Pancreas (tissue), 10 donors: ENCODE measurements around the gene NUSAP1. TPM values are rescaled to one million over a fixed set of nuclear protein-coding genes. Genes with fewer than 3 reads are reported as not detected.
"Not testable (repeated sequence)": the region's sequence is repeated elsewhere in the genome, so short reads cannot be mapped to it uniquely, and the experiment has no call there.

ENCODE experiments used
- ATAC-seq, 4 donors: fragments of 200-7000 bp; cut with Tn5 transposase; one replicate each; pipeline versions ENCODE4 v1.8.0 to v1.9.1; 2020; ENCODE audit warnings: mild to moderate bottlenecking in 4 of 4, moderate library complexity in 4 of 4
- DNase-seq, 6 donors: peaks; one replicate each; pipeline ENCODE4 v3.0.0-alpha.2; 2020
- FAIRE-seq: peaks from 2 replicates; lab custom pipeline; 2012; peaks lifted over from hg19 to GRCh38; lab: Jason Lieb, UNC
- H3K27ac ChIP-seq, 4 donors: fragments of 200-600 bp; sonication (generic); 1 replicate in 3 of 4; 2 replicates in 1 of 4; pipeline versions ENCODE4 v1.5.0 to v1.8.0; 2020
- H3K27me3 ChIP-seq, 4 donors: fragments of 200-600 bp; one replicate each; pipeline ENCODE4 v1.8.0; 2021
- H3K36me3 ChIP-seq, 3 donors: fragments of 200-600 bp; sonication (generic) in 1 of 3; one replicate each; pipeline versions ENCODE4 v1.5.0 to v1.8.0; 2020 to 2021
- H3K4me1 ChIP-seq, 3 donors: fragments of 200-600 bp; one replicate each; pipeline ENCODE4 v1.8.0; 2021
- H3K4me3 ChIP-seq, 4 donors: fragments of 200-600 bp; sonication (generic) in 2 of 4; one replicate each; pipeline versions ENCODE4 v1.5.0 to v1.8.0; 2020 to 2021
- H3K9me3 ChIP-seq, 4 donors: fragments of 200-600 bp; one replicate each; pipeline ENCODE4 v1.8.0; 2021
- CTCF ChIP-seq, 4 donors: fragments of 200-600 bp; sonication (generic) in 3 of 4; IDR thresholded peaks; one replicate each; pipeline versions ENCODE4 v1.5.0 to v1.8.0; 2021; ENCODE audit warnings: antibody characterized with exemption in 4 of 4
- WGBS, 2 donors: extraction: QIAGEN DNeasy Blood & Tissue Kit; methylation state at CpG; one replicate each; pipeline ENCODE4 v1.1.7; 2013; 5-methylcytosine and 5-hydroxymethylcytosine counted together
- intact Hi-C, 3 donors: fragments of 100-400 bp; cut with DNase I; formaldehyde crosslinking; loops; one replicate each; pipeline versions ENCODE4 v1.11.1 to v1.14.2; 2022
- polyA plus RNA-seq, 2 donors: library from polyadenylated mRNA; stranded (reverse); fragments of 200-250 nt; gene quantifications; one replicate each; pipeline ENCODE4 v1.2.3, GENCODE V29; 2013
- total RNA-seq, 6 donors: library from RNA; stranded (reverse); fragmentation: NEBNext Ultra II Directional in 4 of 6; extraction: Animal tissue kit (Norgen Biotek cat#: 25700) in 4 of 6; gene quantifications; one replicate each; pipeline versions ENCODE4 v1.2.1 to v1.2.4, GENCODE V29; 2021 to 2023
- donor health status: healthy with polysubstance abuse.
- donor health status: DM: no; HTN: no; CAD: no; lungs with moderate emphysema.
- donor health status: DM: no; HTN: no; CAD: no.
- donor health status: control.
- donor health status: control.
- donor health status: Bipolar disorder and iron deficiency.
- donor health status: DM: yes; HTN: yes; CAD: no.
- donor health status: DM: no; HTN: no; CAD: no.
- donor health status: DM: no; HTN: no; CAD: no.
- donor health status: DM: yes; HTN: yes; CAD: no.

Gene NUSAP1
- total and polyA plus RNA-seq, 8 donors = 0.37 to 5.6 (median 1.2) TPM

GRCh38 chr15:41416742-41417417, 84.2 kb downstream of the NUSAP1 start, which contains the start of gene RTF1:
RTF1 (plus strand) TSS chr15:41417095; CDS start chr15:41417116, 21 bp downstream.
- no peak for FAIRE-seq

GRCh38 chr15:41417418-41418195, 84.9 kb downstream of the NUSAP1 start:
- no peaks in the 10 kb centered on the region for H3K36me3 ChIP-seq
- peaks cover 6 to 27% (median 17%) of the 10 kb centered on the region in 3 donors for H3K4me1 ChIP-seq
- TF ChIP-seq CTCF (IDR thresholded peaks at IDR 0.05) = no peak
- no peaks in the 10 kb centered on the region for H3K27me3 ChIP-seq
- no peaks in the 10 kb centered on the region for H3K9me3 ChIP-seq
- WGBS, 2 donors = 1% methylated on average over 37 of the region's 37 CpGs
- intact Hi-C loops = no loop called here
- H3K27ac ChIP-seq = peak overlapping the region; percentile 58 to 77 (median 64)
- DNase-seq = peak in 2 of 6 donors; percentile 33 to 66
- H3K4me3 ChIP-seq = peak overlapping the region; percentile 93 to 100 (median 98)
- peak; percentile 44 to 61 (median 52) for ATAC-seq
- FAIRE-seq = no peak

More at GRCh38 chr15:41416742-41417417, 84.2 kb downstream of the NUSAP1 start, which contains the start of gene RTF1:
- no peaks in the 10 kb centered on the region for H3K27me3 ChIP-seq
- H3K4me3 ChIP-seq = peak within 1 kb of the TSS; percentile 93 to 100 (median 98)
- no peaks in the 10 kb centered on the region for H3K36me3 ChIP-seq
- peak; percentile 92 to 100 (median 96) for DNase-seq
- H3K4me1 ChIP-seq = peaks cover 6 to 27% (median 17%) of the 10 kb centered on the region in 3 donors
- no peak for TF ChIP-seq CTCF (IDR thresholded peaks at IDR 0.05)
- peak within 1 kb of the TSS; percentile 58 to 77 (median 64) for H3K27ac ChIP-seq
- intact Hi-C loops = no loop called here
- no peaks in the 10 kb centered on the region for H3K9me3 ChIP-seq
- peak; percentile 96 to 99 (median 98) for ATAC-seq
- WGBS, 2 donors = 0% methylated on average over 62 to 74 of the region's 74 CpGs

- FAIRE-seq (no peak), ATAC-seq (no peak), DNase-seq (no peak)
- H3K27me3 ChIP-seq = no peaks in the 10 kb centered on the region
- H3K4me1 ChIP-seq = peaks cover 0 to 6% (median 6%) of the 10 kb centered on the region in 3 donors
- no peaks in the 10 kb centered on the region for H3K36me3 ChIP-seq
- H3K4me3 ChIP-seq = no peak overlapping the region
- TF ChIP-seq CTCF (IDR thresholded peaks at IDR 0.05) = no peak
- intact Hi-C loops = no loop called here
- WGBS, 2 donors = 94 to 96% methylated on average over 7 of the region's 7 CpGs
- H3K27ac ChIP-seq = no peak overlapping the region
- H3K9me3 ChIP-seq = no peaks in the 10 kb centered on the region
These were observed 91.4 kb downstream of the NUSAP1 start for GRCh38 chr15:41423979-41424659.

GRCh38 chr15:41424809-41425208, 92.1 kb downstream of the NUSAP1 start:
- no peak overlapping the region for H3K27ac ChIP-seq
- H3K4me3 ChIP-seq = no peak overlapping the region
- no peak for TF ChIP-seq CTCF (IDR thresholded peaks at IDR 0.05)
- 97 to 98% methylated on average over 14 of the region's 14 CpGs for WGBS, 2 donors
- H3K27me3 ChIP-seq = no peaks in the 10 kb centered on the region
- H3K9me3 ChIP-seq = no peaks in the 10 kb centered on the region
- ATAC-seq (no peak), FAIRE-seq (no peak), DNase-seq (no peak)
- no peaks in the 10 kb centered on the region for H3K36me3 ChIP-seq
- H3K4me1 ChIP-seq = peaks cover 0 to 6% (median 5%) of the 10 kb centered on the region in 3 donors
- intact Hi-C loops = no loop called here

GRCh38 chr15:41425907-41426306, 93.2 kb downstream of the NUSAP1 start:
- ATAC-seq, DNase-seq, H3K4me1 ChIP-seq, H3K4me3 ChIP-seq, intact Hi-C loops, H3K36me3 ChIP-seq, H3K9me3 ChIP-seq, FAIRE-seq, H3K27me3 ChIP-seq, H3K27ac ChIP-seq: not testable (repeated sequence)
- WGBS, 2 donors = 93 to 98% methylated on average over 5 of the region's 5 CpGs
